ENCODE data around the gene ANKIB1. TPM values are rescaled to one million over a fixed set of nuclear protein-coding genes. Genes with fewer than 3 reads are reported as not detected.

The ANKIB1 gene
- total RNA-seq, 2 experiments from 2014 or later = 34.8 to 39.9 TPM

GRCh38 chr7:92276460-92276864 is 30.7 kb downstream of the ANKIB1 start:
- POLR2A ChIA-PET = no interaction called here
- intact Hi-C loops (cut with micrococcal nuclease) = no loop called here
- Mint-ChIP-seq H3K4me3 (no peak overlapping the region), H3K36me3 (peaks cover 10% of the 10 kb centered on the region), H3K27me3 (no peaks in the 10 kb centered on the region), H3K9me3 (peaks cover 13% of the 10 kb centered on the region), H3K4me1 (ENCODE audit: low read depth) (peaks cover 11% of the 10 kb centered on the region), H3K27ac (no peak overlapping the region)
- CTCF ChIA-PET = no interaction called here
- DNase-seq = no peak

GRCh38 chr7:92279396-92280031 is 33.7 kb downstream of the ANKIB1 start:
- intact Hi-C loops (cut with micrococcal nuclease) = no loop called here
- no peaks in the 10 kb centered on the region for H3K27me3 Mint-ChIP-seq
- ChIA-PET CTCF (interaction anchor here (0.7 kb wide), 1 partner anchor 13 kb away, joined by 3 read pairs; no protein-coding TSS in a partner anchor), POLR2A (no interaction called here)
- H3K4me1 Mint-ChIP-seq (ENCODE audit: low read depth) = peaks cover 8% of the 10 kb centered on the region
- no peak overlapping the region for H3K27ac Mint-ChIP-seq
- DNase-seq = no peak
- no peak overlapping the region for H3K4me3 Mint-ChIP-seq
- H3K36me3 Mint-ChIP-seq = peaks cover 10% of the 10 kb centered on the region
- peaks cover 13% of the 10 kb centered on the region for H3K9me3 Mint-ChIP-seq

GRCh38 chr7:92281031-92281430 is 35.3 kb downstream of the ANKIB1 start:
- ChIA-PET POLR2A (no interaction called here), CTCF (interaction anchor here (1.1 kb wide), 1 partner anchor 15 kb away, joined by 3 read pairs; no protein-coding TSS in a partner anchor)
- intact Hi-C loops (cut with micrococcal nuclease) = no loop called here
- no peaks in the 10 kb centered on the region for H3K27me3 Mint-ChIP-seq
- no peak overlapping the region for H3K27ac Mint-ChIP-seq
- peaks cover 13% of the 10 kb centered on the region for H3K9me3 Mint-ChIP-seq
- H3K36me3 Mint-ChIP-seq = peaks cover 10% of the 10 kb centered on the region
- H3K4me1 Mint-ChIP-seq (ENCODE audit: low read depth) = peaks cover 7% of the 10 kb centered on the region
- DNase-seq = no peak
- no peak overlapping the region for H3K4me3 Mint-ChIP-seq

GRCh38 chr7:92282221-92282814 is 36.5 kb downstream of the ANKIB1 start:
- intact Hi-C loops (cut with micrococcal nuclease) = no loop called here
- peaks cover 10% of the 10 kb centered on the region for H3K36me3 Mint-ChIP-seq
- ChIA-PET CTCF (no interaction called here), POLR2A (no interaction called here)
- no peak overlapping the region for H3K27ac Mint-ChIP-seq
- no peak overlapping the region for H3K4me3 Mint-ChIP-seq
- no peaks in the 10 kb centered on the region for H3K27me3 Mint-ChIP-seq
- no peaks in the 10 kb centered on the region for H3K4me1 Mint-ChIP-seq (ENCODE audit: low read depth)
- no peak for DNase-seq
- H3K9me3 Mint-ChIP-seq = peaks cover 13% of the 10 kb centered on the region

GRCh38 chr7:92282930-92283329 is 37.2 kb downstream of the ANKIB1 start:
- intact Hi-C loops (cut with micrococcal nuclease) = no loop called here
- CTCF ChIA-PET = no interaction called here
- peaks cover 13% of the 10 kb centered on the region for H3K9me3 Mint-ChIP-seq
- no peak overlapping the region for H3K4me3 Mint-ChIP-seq
- H3K36me3 Mint-ChIP-seq = peaks cover 10% of the 10 kb centered on the region
- DNase-seq = no peak
- POLR2A ChIA-PET = no interaction called here
- no peaks in the 10 kb centered on the region for H3K27me3 Mint-ChIP-seq
- H3K27ac Mint-ChIP-seq = no peak overlapping the region
- peaks cover under 1% of the 10 kb centered on the region for H3K4me1 Mint-ChIP-seq (ENCODE audit: low read depth)

- no peaks in the 10 kb centered on the region for H3K9me3 Mint-ChIP-seq
- H3K4me1 Mint-ChIP-seq (ENCODE audit: low read depth) = peaks cover 33% of the 10 kb centered on the region
- H3K4me3 Mint-ChIP-seq = no peak overlapping the region
- DNase-seq = no peak
- intact Hi-C loops (cut with micrococcal nuclease) = no loop called here
- ChIA-PET POLR2A (no interaction called here), CTCF (interaction anchor here (0.8 kb wide), 1 partner anchor 172 kb away, joined by 3 read pairs; no protein-coding TSS in a partner anchor)
- H3K36me3 Mint-ChIP-seq = peaks cover 1% of the 10 kb centered on the region
- H3K27me3 Mint-ChIP-seq = no peaks in the 10 kb centered on the region
- no peak overlapping the region for H3K27ac Mint-ChIP-seq
Observed at GRCh38 chr7:92289321-92289720, 43.5 kb downstream of the ANKIB1 start.

GRCh38 chr7:92292981-92293380 is 47.2 kb downstream of the ANKIB1 start:
- Mint-ChIP-seq H3K4me3 (no peak overlapping the region), H3K36me3 (peaks cover 8% of the 10 kb centered on the region), H3K27me3 (no peaks in the 10 kb centered on the region), H3K4me1 (ENCODE audit: low read depth) (peaks cover 32% of the 10 kb centered on the region), H3K27ac (no peak overlapping the region), H3K9me3 (no peaks in the 10 kb centered on the region)
- ChIA-PET POLR2A (no interaction called here), CTCF (interaction anchor here (1.1 kb wide), 1 partner anchor 13 kb away, joined by 3 read pairs; no protein-coding TSS in a partner anchor)
- intact Hi-C loops (cut with micrococcal nuclease) = no loop called here
- DNase-seq = no peak

- Mint-ChIP-seq H3K27me3 (no peaks in the 10 kb centered on the region), H3K36me3 (peaks cover 12% of the 10 kb centered on the region), H3K4me3 (no peak overlapping the region), H3K27ac (no peak overlapping the region), H3K4me1 (ENCODE audit: low read depth) (peaks cover 26% of the 10 kb centered on the region), H3K9me3 (no peaks in the 10 kb centered on the region)
- POLR2A ChIA-PET = no interaction called here
- CTCF ChIA-PET = no interaction called here
- DNase-seq = no peak
- intact Hi-C loops (cut with micrococcal nuclease) = no loop called here
Observed at GRCh38 chr7:92293896-92294590, 48.3 kb downstream of the ANKIB1 start.

GRCh38 chr7:92295391-92295790 is 49.6 kb downstream of the ANKIB1 start:
- no peak overlapping the region for H3K4me3 Mint-ChIP-seq
- peaks cover 16% of the 10 kb centered on the region for H3K4me1 Mint-ChIP-seq (ENCODE audit: low read depth)
- H3K27me3 Mint-ChIP-seq = no peaks in the 10 kb centered on the region
- no peak overlapping the region for H3K27ac Mint-ChIP-seq
- intact Hi-C loops (cut with micrococcal nuclease) = no loop called here
- DNase-seq = no peak
- ChIA-PET CTCF (interaction anchor here (1.4 to 1.7 kb wide), 2 partner anchors 15 to 116 kb away, joined by 3 to 4 read pairs; partner anchors contain the start of gene LRRD1), POLR2A (no interaction called here)
- no peaks in the 10 kb centered on the region for H3K9me3 Mint-ChIP-seq
- H3K36me3 Mint-ChIP-seq = peaks cover 21% of the 10 kb centered on the region

- ChIA-PET POLR2A (no interaction called here), CTCF (interaction anchor here (1.4 to 1.7 kb wide), 2 partner anchors 15 to 117 kb away, joined by 3 to 4 read pairs; partner anchors contain the start of gene LRRD1)
- H3K36me3 Mint-ChIP-seq = peaks cover 27% of the 10 kb centered on the region
- H3K27ac Mint-ChIP-seq = no peak overlapping the region
- H3K4me3 Mint-ChIP-seq = no peak overlapping the region
- no peak for DNase-seq
- H3K9me3 Mint-ChIP-seq = no peaks in the 10 kb centered on the region
- H3K4me1 Mint-ChIP-seq (ENCODE audit: low read depth) = peaks cover 16% of the 10 kb centered on the region
- intact Hi-C loops (cut with micrococcal nuclease) = no loop called here
- no peaks in the 10 kb centered on the region for H3K27me3 Mint-ChIP-seq
Observed at GRCh38 chr7:92296235-92296634, 50.5 kb downstream of the ANKIB1 start.

- POLR2A ChIA-PET = no interaction called here
- peaks cover 14% of the 10 kb centered on the region for H3K4me1 Mint-ChIP-seq (ENCODE audit: low read depth)
- intact Hi-C loops (cut with micrococcal nuclease) = no loop called here
- H3K4me3 Mint-ChIP-seq = no peak overlapping the region
- no peak for DNase-seq
- H3K9me3 Mint-ChIP-seq = no peaks in the 10 kb centered on the region
- H3K36me3 Mint-ChIP-seq = peaks cover 27% of the 10 kb centered on the region
- H3K27ac Mint-ChIP-seq = no peak overlapping the region
- no peaks in the 10 kb centered on the region for H3K27me3 Mint-ChIP-seq
- CTCF ChIA-PET = interaction anchor here (1.7 kb wide), 1 partner anchor 118 kb away, joined by 4 read pairs; the partner anchor contains the start of gene LRRD1
Observed at GRCh38 chr7:92296880-92297445, 51.2 kb downstream of the ANKIB1 start.

- POLR2A ChIA-PET = no interaction called here
- intact Hi-C loops (cut with micrococcal nuclease) = no loop called here
- Mint-ChIP-seq H3K27ac (no peak overlapping the region), H3K9me3 (no peaks in the 10 kb centered on the region), H3K4me3 (no peak overlapping the region), H3K36me3 (peaks cover 27% of the 10 kb centered on the region), H3K4me1 (ENCODE audit: low read depth) (peaks cover 12% of the 10 kb centered on the region), H3K27me3 (no peaks in the 10 kb centered on the region)
- DNase-seq = no peak
- CTCF ChIA-PET = no interaction called here
Observed at GRCh38 chr7:92297736-92298135, 52.0 kb downstream of the ANKIB1 start.

Data from activated CD4-positive, alpha-beta memory T cell treated with anti-CD3 and anti-CD28 coated beads for 36 hours (primary cell).